A673 (cell line): ENCODE measurements around the gene METRNL.

ENCODE experiments used
- EZH2 ChIP-seq: fragments of 200-600 bp; sonication (generic); IDR thresholded peaks from 2 replicates; pipeline ENCODE4 v1.6.1; 2017; ENCODE audit warnings: borderline replicate concordance, low read depth, mild to moderate bottlenecking, mixed read lengths, antibody characterized with exemption, low read length; ENCODE audit not compliant: poor library complexity, severe bottlenecking
- TF ChIP-seq, protein P1 (sequence below): fragments of 300-800, 200-600 bp; sonication (generic); conservative IDR thresholded peaks from 2 replicates; pipeline ENCODE4 v1.5.1; 2017; ENCODE audit warnings: low read depth, mild to moderate bottlenecking, antibody characterized with exemption, low read length, moderate library complexity, mixed read lengths

- TF ChIP-seq, protein P1, sequence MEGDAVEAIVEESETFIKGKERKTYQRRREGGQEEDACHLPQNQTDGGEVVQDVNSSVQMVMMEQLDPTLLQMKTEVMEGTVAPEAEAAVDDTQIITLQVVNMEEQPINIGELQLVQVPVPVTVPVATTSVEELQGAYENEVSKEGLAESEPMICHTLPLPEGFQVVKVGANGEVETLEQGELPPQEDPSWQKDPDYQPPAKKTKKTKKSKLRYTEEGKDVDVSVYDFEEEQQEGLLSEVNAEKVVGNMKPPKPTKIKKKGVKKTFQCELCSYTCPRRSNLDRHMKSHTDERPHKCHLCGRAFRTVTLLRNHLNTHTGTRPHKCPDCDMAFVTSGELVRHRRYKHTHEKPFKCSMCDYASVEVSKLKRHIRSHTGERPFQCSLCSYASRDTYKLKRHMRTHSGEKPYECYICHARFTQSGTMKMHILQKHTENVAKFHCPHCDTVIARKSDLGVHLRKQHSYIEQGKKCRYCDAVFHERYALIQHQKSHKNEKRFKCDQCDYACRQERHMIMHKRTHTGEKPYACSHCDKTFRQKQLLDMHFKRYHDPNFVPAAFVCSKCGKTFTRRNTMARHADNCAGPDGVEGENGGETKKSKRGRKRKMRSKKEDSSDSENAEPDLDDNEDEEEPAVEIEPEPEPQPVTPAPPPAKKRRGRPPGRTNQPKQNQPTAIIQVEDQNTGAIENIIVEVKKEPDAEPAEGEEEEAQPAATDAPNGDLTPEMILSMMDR: no peak
- no peak for TF ChIP-seq EZH2
Measured at GRCh38 chr17:83055911-83056582, 23.4 kb upstream of the METRNL start.
